ENCODE data around the gene ALDH4A1.

Gene ALDH4A1

DNA sequence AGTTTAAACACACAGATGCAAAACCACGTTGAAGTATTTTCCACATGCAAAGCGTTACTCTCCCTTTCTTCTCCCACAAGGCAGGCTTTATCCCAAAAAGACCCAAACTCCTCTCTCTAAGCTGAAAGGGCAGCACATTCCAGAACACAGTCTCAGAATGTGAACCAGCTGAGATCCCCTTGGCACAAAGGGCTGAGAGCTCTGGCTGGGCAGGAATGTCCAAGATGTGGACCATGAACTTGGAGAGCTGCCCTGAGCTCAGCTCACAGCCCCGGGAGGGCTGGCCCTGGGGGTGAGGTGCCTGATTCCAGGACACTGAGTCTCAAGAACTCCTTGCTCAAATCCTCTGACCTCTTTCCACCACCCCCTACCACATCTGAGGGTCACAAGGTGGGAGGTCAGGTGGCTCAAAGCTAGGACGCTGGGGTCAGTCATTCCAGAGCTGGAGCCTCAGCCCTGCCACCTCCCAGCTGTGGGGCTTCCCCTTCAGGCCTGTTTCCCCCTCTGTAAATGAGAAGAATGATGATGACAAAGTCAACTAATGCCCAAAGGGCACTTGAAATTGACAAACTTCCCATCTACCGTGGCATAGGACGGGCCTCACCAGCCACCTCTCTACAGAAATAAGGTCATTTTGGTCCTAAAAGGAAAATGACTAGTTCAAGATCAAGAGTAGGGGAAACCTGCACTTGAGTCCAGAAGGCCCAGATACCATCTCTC lies 11.5 kb downstream of the ALDH4A1 start:
- TF ChIP-seq, protein P1, sequence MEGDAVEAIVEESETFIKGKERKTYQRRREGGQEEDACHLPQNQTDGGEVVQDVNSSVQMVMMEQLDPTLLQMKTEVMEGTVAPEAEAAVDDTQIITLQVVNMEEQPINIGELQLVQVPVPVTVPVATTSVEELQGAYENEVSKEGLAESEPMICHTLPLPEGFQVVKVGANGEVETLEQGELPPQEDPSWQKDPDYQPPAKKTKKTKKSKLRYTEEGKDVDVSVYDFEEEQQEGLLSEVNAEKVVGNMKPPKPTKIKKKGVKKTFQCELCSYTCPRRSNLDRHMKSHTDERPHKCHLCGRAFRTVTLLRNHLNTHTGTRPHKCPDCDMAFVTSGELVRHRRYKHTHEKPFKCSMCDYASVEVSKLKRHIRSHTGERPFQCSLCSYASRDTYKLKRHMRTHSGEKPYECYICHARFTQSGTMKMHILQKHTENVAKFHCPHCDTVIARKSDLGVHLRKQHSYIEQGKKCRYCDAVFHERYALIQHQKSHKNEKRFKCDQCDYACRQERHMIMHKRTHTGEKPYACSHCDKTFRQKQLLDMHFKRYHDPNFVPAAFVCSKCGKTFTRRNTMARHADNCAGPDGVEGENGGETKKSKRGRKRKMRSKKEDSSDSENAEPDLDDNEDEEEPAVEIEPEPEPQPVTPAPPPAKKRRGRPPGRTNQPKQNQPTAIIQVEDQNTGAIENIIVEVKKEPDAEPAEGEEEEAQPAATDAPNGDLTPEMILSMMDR (conservative IDR thresholded peaks at IDR 0.05; ENCODE audit: control insufficient read depth, insufficient read depth, low read depth, low read length): no peak

DNA sequence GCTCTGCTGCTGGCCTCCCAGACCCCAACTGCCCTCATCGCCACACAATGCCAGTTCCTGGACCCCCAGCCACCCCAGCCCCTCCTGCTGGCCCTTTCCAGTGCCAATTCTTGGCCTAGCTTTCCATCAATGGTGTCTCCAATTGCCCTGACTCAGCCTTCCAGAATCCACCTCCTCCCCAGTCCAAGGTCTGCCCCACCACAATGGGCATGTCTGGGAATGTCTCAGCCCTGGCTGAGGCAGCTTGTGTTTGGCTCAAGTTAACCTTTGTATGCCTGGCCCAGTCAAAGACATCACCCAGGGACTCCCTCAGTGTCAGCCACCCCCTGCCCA lies 16.4 kb downstream of the ALDH4A1 start:
- H3K4me3 ChIP-seq (ENCODE audit: control insufficient read depth, low read depth, low read length): no peak overlapping the region
- peak; percentile 54 for DNase-seq (ENCODE audit: low read depth)
- TF ChIP-seq, protein P1 (conservative IDR thresholded peaks at IDR 0.05; ENCODE audit: control insufficient read depth, insufficient read depth, low read depth, low read length): no peak

More for the DNA sequence above, 11.5 kb downstream of the ALDH4A1 start:
- H3K4me3 ChIP-seq (ENCODE audit: control insufficient read depth, low read depth, low read length): no peak overlapping the region
- no peak for DNase-seq (ENCODE audit: low read depth)

DNA sequence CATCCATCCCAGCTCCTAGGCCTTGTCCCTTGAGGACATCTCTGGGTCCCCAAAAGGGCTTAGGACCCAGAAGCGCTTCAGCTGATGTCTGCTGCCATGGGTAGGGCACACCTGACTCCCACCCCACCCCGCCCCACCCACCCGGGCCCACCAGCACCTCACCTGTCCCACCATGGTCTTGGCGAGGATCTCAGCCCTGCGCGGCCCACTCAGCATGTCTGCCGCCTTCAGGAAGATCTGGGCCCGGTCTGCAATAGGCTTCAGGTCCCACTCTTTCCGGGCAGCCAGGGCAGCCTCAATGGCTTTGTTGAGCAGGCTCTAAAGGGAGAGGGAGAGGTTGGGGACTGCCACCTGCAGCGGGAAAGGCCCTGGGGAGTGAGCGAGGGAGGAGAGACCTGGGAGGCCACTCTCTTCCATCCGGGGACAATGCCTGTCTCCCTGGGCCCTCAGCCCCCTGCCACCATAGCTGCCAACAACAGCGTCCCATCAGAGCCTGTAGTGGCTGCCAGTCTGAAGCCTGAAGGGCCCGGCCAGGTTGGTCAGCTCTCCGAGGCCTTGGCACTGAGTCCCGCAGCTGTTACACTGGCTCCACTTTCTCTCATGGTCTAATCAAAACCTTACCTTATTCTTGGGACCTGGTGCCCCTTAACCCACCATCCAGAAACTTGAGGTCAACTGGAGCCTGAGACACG lies 16.9 kb downstream of the ALDH4A1 start:
- H3K4me3 ChIP-seq (ENCODE audit: control insufficient read depth, low read depth, low read length): no peak overlapping the region
- TF ChIP-seq, protein P1 (conservative IDR thresholded peaks at IDR 0.05; ENCODE audit: control insufficient read depth, insufficient read depth, low read depth, low read length): no peak
- DNase-seq (ENCODE audit: low read depth): no peak

DNA sequence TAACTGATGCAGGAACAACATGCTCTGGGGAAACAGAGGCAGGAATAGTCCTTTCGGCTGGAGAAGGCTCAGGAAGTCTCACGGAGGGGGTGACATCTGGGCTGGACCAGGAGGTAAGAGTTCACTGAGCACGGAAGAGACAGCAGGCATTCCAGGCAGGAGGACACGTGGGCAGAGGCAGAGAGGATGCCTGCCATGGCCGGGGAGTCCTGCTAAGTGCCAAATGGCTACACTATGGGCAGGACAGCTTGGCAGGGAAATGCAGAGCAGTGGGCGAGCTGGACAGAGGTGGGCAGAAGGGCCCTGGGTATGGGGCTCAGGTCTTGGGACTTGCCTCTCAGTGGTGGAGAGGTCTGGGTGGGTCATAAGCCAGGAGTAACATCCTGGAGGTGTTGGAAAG lies 17.6 kb downstream of the ALDH4A1 start:
- H3K4me3 ChIP-seq (ENCODE audit: control insufficient read depth, low read depth, low read length): no peak overlapping the region
- TF ChIP-seq, protein P1 (conservative IDR thresholded peaks at IDR 0.05; ENCODE audit: control insufficient read depth, insufficient read depth, low read depth, low read length): no peak
- DNase-seq (ENCODE audit: low read depth): no peak

DNA sequence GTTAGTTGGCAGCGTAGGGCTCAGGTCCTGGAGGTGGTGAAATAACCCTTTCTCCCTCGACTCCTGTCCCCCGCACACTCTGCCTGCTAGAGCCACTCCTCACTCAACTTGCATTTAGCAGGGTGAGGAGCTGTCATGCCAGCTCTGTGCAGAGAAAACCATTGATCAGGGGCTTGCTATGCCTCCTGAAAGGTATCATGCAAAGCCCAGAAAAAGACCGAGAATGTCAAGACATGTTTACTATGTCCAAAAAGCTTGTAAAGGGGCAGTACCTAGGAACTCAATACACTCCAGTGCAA lies 18.0 kb downstream of the ALDH4A1 start:
- no peak for DNase-seq (ENCODE audit: low read depth)
- no peak overlapping the region for H3K4me3 ChIP-seq (ENCODE audit: control insufficient read depth, low read depth, low read length)
- TF ChIP-seq, protein P1 (conservative IDR thresholded peaks at IDR 0.05; ENCODE audit: control insufficient read depth, insufficient read depth, low read depth, low read length): no peak

DNA sequence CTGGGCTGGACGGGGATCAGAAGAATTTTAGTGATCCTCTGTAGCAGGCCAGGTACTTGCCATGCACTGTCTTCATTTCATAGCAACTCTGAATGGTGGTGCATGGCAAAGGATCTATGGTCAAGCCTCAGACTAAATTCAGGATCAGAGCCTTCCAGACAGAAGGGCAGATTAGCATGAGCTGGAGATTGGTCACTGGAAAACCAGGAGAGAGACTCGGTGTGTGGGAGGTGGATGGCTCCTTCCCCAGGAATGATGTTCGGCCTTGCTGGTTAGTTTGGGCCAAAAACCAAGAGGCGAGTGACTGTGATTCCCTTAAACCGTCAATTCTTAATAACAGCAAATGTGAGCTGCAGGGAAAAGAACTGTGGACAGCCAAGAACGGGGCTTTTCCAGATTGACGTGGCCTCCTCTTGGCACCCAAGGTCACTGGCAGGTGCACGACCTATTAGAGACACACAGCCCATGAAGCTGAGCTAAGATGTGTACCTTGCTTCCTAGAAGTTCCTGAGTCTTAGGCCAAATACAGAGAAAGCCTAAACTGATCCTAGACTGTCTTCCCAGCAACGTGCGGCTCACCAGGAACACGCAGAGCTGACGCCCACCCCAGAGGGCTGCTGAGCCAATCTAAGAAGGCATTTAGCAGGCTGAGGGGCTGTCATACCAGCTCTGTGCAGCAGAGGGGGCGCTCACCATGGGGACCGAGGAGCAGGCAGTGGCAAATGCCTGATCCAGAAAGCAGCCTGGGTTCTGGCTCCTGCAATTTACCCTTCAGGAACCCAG lies 18.5 kb downstream of the ALDH4A1 start:
- peak; percentile 64 for DNase-seq (ENCODE audit: low read depth)
- TF ChIP-seq, protein P1 (conservative IDR thresholded peaks at IDR 0.05; ENCODE audit: control insufficient read depth, insufficient read depth, low read depth, low read length): peak; percentile 86
- no peak overlapping the region for H3K4me3 ChIP-seq (ENCODE audit: control insufficient read depth, low read depth, low read length)
